Amygdala (tissue), 56 donors: ENCODE data around the gene FUS.
A peak's percentile ranks its signal among the peaks of the same experiment; 100 is the strongest.

Experiments
- DNase-seq, 56 donors: peaks; one replicate each; lab custom pipeline; 2025; lab: John Stamatoyannopoulos, UW

FUS gene

DNA sequence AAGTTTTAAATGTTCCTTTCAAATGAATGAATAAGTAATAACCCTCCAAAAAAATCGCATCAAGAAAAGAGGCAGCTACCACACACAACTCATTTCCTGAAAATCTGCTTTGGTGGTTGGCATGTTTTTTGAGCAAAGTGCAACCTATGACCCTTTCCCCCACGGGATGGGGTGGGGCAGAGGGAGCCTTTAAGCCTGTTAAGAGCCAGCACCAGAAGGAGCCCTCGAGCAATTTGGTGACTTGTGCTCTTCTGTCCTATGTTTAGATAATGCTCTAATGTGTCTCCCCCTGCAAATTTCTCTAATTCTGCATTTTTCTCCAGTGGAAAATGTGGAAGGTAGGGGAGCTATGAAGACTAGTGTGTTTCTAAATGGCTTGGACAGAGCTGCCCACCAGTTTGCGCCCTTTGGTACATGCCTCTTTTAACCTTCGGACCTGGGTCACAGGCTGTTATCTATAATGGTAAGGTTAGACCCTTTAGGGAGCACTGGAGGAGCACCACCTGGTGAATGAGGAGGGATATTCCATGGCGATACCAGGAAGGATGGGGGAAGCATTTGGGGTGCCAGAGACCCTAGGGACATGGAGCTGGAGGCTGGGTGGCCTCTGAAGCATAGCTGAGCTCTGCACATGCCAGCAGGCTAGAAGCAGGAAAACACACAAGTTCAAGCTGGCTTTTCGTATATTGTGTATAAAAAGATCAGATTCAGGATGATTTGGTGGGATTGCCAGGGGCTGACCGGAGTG lies 21.1 kb downstream of the FUS start:
- DNase-seq = no peak

DNA sequence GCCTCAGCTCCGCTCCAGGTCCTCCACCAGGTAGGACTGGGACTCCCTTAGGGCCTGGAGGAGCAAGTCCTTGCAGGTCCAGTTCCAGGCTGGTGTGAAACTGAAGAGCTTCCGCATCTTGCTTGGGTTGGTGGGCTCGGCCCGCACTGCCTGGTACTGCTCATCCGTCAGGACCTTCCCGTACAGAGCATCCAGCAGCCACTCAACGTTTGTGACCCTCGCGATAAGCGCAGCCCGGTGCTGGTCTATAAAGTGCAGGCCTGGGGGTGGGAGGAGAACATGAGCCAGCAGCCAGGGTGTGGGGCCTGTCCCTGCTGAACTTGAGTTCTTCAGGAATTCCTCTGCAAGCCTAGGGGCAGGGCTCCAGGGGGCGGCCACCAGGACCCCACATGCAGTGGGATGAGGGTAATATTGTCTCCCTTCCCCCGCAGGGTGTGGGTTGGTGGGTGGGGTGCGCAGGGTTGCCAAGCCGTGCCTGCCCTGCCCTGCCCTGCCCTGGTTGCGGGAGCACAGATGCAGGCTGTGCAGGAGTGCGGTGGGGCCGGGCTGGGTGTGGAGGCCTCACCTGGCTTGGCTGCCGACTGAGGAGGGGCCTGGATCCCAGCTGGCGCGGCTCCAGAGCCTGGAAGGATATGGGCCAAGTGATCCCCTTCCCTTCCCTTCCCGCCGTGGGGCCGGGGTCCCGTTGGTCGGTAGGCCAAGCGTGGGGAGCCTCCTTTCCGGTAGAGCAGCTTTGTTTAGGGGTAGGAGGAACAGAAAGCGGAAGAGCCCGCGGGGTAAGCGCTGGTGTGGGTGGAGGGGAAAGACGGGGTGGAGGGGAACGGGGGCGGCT lies 21.9 kb downstream of the FUS start:
- peak in 5 of 56 donors; percentile 1 to 33 (median 22) for DNase-seq

DNA sequence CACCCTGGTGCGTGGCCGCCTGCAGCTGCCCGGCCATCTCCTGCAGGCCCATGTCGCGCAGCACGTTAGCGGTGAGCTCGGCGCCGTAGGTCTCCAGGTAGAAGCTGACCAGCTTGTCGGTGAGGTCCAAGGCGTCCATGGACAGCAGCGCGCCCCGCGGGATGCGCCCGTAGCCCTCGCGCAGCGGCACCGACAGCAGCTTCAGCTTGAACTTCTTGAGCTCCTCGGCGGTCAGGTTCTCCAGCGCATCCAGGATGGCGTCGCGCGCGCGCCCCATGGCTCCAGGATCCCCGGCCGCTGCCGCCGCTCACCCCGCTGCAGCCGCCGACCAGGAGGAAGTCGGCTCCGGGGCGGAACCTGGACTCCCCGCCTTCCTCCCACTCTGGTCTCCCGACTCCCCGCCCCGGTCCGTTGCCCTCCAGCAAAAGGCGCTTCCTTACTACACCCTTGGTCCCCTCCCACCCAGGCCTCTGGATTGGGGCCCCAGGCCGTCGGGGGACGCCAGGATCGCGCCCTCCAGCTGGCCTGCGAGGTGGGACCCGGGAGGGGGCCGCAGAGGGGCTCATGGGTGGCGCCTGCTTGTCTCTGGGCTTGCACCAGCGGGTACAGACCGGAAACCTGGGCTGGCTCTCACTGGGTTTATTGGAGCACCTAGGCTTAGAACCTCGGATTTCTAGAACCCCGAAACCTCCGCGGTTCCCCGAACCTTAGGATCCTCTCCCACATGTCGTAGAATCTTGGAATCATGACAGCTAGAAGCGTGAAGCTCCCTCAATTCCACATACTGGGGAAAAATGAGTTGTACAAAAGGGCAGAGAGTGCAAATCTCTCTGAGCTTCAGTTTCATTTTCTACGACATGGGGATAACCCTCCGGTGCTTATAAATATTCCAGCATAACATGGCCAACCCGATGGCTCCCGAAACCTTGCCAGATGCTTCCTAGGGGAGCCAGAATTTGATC lies 22.8 kb downstream of the FUS start, which contains the start of gene PYCARD:
Gene PYCARD (minus strand): TSS at position 347 of the 962 bp plus-strand sequence. CDS start 70 bp downstream, at position 277.
- DNase-seq = peak in 4 of 56 donors; percentile 9 to 26 (median 22)

DNA sequence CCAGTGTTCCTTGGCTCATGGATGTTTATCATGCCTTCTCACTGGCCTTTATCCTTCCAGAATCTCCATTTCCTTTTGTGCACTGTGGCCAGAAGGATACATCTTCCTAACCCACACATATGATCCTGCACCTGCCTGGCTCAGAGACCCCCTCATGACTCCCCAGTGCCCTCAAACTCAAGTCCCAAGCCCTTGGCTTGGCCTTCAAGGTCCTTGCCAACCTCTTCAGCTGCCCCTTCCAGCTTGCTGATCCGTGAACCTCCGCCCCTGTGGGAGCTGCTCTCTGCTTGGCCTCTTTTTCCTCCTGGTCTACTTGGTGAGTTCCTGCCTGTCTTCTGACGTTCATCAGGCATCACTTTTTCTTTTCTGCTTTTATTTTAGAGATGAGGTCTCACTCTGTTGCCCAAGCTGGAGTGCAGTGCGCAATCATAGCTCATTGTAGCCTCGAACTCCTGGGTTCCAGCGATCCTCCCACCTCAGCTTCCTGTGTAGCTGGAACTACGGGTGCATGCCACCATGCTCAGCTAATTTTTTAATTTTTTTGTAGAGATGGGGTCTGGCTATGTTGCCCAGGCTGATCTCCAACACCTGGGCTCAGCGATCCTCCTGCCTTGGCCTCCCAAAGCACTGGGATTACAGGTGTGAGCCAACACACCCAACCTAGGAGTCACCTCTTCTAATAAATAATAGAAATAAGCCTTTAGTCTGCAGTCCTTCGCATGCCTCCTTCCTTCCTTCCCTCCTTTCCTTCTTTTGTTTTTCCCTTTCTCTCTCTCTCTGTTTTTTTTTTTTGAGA lies 25.1 kb downstream of the FUS start:
- no peak for DNase-seq

DNA sequence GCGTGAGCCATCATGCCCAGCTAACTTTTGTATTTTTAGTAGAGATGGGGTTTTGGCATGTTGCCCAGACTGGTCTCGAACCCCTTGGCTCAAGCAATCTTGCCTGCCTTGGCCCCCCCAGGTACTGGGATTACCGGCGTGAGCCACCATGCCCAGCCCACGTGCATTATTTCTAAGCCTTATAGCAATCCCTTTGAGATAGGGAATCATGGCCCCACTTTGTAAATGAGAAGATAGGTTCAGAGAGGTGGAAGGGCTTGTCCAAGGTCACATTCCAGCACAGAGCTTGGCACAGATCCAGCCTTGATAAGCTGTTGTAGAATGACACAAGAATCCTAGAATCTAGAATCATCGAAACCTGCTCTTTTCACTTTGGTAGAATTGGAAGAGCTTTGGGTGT lies 26.8 kb downstream of the FUS start:
- DNase-seq = no peak

DNA sequence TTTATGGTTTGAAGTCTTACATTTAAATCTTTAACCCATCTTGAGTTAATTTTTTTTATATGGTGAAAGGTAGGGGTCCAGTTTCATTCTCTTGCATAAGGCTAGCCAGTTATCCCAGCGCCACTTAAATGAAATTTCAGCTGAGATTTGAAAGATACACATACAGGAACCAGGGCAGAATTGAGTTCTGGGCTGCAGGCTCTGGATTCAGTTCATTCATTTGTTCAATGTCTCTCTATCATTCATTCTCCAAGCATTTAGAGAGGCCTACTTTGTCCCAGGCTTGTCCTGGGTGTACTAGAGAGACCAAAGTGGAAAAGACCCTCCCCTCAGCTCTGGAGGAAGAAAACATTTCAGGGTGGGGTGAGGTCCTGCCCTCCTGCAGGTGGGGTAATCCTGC lies 33.4 kb downstream of the FUS start:
- no peak for DNase-seq

DNA sequence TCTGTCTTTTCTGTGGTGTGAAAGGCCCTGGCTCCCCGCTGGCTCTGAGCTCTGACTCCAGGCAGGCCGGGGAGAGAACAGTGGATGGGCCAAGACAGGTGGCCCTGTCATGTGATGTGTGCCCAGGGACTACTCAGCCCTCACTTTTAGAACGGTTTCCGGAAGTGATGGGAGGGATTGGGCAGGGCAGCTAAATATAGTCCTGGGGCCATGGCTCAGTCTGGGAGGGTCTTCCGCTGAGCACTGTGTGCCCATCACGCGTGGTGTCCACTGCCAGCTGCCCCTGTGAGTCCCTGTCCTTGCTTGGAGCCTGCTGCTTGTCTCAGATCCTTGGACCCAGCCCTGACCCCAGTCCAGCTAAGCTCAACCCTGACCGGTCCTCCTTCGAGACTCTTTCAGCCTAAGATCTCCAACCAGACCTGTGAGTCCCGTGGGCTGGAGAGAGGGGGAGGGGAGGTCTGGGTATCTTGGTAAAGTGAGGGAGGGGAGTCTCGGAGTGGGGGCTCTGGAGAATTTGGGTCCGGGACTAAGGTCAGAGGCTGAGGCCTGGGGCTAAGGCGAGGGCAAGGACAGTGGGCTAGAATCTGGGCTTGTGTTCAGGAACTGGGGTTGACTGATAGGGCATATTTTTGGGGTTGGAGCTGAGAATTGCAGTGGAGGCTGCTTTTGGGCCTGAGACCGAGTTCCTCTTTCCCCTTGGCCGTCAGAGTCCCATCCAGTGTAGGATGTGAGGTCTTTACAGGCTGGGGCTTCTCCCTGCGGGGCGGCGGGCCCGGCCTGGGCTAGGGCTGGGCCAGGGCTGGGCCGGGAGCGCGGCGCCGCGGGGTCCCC lies 34.2 kb downstream of the FUS start, which contains the start of gene TRIM72:
Gene TRIM72 (plus strand): TSS at position 243 of the 831 bp plus-strand sequence. CDS start 620 bp downstream, outside the sequence.
- no peak for DNase-seq

DNA sequence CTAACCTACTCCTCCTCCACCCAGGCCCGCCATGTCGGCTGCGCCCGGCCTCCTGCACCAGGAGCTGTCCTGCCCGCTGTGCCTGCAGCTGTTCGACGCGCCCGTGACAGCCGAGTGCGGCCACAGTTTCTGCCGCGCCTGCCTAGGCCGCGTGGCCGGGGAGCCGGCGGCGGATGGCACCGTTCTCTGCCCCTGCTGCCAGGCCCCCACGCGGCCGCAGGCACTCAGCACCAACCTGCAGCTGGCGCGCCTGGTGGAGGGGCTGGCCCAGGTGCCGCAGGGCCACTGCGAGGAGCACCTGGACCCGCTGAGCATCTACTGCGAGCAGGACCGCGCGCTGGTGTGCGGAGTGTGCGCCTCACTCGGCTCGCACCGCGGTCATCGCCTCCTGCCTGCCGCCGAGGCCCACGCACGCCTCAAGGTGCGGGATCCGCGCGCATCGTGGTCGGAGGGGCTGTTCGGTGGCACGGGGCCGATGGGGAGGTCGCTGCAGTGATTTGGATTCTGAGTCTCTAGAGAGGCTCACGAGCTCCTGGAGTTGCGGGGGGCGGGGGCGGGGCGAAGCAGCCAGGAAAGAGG lies 34.9 kb downstream of the FUS start:
- peak in 1 of 56 donors; percentile 26 for DNase-seq

DNA sequence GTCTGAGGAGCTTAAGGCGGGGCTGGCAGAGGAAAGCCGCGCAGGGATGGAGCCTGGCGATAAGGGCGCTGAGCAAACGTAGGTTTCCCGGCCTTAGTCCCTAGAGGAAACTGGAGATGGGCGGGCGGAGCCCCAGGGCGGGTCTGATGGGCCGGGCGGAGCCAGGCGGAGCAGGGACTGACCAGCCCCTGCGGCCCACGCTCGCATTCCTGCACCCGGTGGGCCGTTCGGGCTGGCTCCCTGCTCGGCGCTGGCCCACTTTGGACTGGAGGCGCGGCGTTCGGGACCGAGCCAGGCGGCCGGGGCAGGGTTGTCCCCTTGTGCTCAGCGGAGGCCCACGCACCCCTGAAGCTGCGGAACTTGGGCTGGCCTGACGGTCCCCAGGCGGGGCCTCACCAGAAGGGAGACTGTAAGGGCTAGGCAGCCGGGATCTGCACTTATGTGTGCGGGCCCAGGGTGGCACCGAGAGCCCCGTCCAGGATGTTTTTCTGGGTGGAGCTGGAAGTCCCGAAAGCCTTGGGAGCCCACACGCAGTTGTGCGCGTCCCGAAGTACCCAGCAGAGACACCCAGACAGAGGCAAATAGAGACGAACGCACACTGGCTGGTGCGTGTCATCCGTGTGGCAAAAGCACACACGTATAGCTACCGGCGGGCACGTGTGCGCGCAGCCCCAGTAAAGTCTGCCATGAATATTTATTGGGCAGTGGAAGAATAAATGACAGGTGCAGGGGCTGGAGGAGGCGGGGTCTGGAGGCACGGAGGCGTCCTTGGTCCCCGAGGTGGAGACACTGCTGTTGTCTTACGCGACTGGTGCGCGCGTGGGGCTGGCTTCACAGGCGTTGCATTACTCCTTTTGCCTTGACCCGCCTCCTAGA lies 35.6 kb downstream of the FUS start:
- DNase-seq = peak in 13 of 56 donors; percentile 3 to 44 (median 32)

DNA sequence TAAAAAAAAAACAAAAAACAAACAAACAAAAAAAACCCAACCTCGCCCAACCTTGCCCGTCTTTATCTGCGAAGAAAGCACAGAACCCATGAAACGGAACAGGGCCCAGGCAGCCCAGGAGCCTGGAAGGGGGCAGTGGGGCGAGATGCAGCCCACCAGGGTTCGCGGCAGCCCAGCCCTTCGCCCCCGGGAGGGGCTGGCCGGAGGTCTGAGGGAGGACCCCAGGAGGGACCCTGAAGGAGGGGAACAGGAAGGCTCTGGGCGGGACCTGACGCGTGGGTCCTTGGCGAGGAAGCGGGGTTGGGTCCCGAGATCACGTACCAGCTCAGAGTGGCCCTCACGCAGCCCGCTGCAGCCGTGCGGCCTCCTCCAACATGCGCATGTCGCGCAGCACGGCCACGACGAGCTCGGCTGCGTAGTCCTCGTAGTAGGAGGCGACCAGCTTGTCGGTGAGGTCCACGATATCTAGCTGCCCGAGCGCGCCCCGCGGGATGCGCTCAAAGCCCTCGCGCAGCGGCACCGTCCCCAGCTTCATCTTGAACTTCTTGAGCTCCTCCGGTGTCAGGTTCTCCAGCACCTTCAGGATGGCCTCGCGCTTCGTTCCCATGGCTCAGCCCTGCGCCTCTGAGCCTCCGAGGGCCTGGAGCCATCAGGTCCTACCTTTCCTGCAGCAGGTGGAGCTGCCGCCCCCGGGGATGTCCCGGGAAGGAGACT lies 36.6 kb downstream of the FUS start, which contains the start of gene PYDC1:
Gene PYDC1 (minus strand): TSS at position 714 of the 714 bp plus-strand sequence. CDS start 107 bp downstream, at position 607.
- peak in 1 of 56 donors; percentile 6 for DNase-seq

DNA sequence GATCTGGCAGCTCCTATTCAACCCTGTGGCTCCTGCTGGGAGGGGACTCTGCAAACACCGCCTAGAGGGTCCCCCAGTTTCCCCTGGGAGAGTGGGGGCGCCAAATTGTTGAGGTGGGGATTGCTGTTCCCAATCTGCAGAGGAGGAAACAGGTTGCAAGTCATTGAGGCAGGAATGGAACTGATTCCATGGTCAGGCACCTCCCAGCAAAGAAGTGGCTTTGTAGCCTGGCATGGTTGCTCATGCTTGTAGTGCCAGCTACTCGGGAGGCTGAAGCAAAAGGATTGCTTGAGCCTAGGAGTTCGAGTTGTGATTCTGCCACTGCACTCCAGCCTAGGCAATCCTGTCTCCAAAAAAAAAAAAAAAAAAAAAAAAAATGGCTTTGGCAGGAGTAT lies 37.2 kb downstream of the FUS start:
- DNase-seq = no peak

DNA sequence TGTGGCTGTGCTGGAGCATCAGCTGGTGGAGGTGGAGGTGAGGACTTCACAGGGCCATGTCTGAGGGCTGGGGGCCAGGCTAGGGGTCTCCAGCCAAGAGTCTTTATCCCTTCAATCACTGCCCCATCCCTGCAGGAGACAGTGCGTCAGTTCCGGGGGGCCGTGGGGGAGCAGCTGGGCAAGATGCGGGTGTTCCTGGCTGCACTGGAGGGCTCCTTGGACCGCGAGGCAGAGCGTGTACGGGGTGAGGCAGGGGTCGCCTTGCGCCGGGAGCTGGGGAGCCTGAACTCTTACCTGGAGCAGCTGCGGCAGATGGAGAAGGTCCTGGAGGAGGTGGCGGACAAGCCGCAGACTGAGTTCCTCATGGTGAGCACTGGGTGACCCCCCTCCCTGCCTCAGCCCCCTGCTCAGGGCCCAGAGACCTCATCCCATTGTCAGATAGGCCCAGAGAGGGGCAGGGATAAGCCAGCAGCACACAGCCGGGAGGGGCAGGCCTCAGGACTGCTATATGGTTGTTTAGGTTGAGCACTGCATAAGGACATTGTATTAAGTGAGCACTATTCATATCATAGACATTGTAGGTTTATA lies 39.3 kb downstream of the FUS start:
- no peak for DNase-seq

DNA sequence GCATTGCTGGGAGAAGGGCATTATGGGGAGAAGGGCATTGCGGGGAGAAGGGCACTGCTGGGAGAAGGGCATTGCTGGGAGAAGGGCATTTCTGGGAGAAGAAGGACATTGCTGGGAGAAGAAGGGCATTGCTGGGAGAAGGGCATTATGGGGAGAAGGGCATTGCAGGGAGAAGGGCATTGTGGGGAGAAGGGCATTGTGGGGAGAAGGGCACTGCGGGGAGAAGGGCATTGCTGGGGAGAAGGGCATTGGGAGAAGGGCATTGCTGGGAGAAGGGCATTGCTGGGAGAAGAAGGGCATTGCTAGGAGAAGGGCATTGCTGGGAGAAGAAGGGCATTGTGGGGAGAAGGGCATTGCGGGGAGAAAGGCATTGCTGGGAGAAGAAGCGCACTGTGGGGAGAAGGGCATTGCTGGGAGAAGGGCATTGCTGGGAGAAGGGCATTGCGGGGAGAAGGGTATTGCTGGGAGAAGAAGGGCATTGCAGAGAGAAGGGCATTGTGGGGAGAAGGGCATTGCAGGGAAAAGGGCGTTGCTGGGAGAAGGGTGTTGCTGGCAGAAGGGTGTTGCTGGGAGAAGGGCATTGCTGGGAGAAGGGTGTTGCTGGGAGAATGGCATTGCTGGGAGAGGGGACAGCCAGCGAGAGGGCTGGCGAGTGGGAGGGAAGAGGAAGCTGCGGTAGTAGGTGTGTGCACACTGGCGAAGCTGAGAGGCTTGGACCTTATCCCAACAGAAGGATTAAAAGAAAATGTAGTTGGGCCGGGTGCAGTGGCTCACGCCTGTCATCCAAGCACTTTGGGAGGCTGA lies 41.6 kb downstream of the FUS start:
- DNase-seq = no peak

DNA sequence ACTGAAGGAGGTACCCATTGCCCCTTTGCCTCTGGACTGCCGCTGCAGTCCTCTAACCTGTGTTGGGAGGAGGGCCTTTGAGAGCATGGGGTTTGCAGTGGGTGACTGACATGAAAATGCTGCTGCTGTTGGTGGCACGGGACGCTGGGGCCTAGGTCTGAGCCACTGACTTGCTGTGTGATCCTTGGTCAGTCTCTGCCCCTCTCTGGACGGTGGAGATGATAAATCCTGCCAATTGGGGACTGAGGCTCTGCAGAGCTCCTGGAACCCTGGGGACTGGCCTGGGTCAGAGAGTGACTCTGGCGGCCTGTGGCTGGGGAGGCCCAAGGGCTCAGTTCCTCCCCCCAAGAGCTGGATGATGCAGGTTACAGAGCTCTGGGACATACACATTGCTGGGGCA lies 43.1 kb downstream of the FUS start:
- no peak for DNase-seq
